NCI-H2107 treated with DMSO at 0.1 percent for 48 hours (cell line): ENCODE measurements around the gene MRPS27.
"Not testable (repeated sequence)": the region's sequence is repeated elsewhere in the genome, so short reads cannot be mapped to it uniquely, and the experiment has no call there.

Source experiments
- DNase-seq: peaks from one replicate; lab custom pipeline; 2025; ENCODE audit not compliant: unreplicated experiment; lab: John Stamatoyannopoulos, UW

Gene MRPS27

GRCh38 chr5:72326306-72326649 is 6.2 kb upstream of the MRPS27 start:
- DNase-seq, result no peak

DNA sequence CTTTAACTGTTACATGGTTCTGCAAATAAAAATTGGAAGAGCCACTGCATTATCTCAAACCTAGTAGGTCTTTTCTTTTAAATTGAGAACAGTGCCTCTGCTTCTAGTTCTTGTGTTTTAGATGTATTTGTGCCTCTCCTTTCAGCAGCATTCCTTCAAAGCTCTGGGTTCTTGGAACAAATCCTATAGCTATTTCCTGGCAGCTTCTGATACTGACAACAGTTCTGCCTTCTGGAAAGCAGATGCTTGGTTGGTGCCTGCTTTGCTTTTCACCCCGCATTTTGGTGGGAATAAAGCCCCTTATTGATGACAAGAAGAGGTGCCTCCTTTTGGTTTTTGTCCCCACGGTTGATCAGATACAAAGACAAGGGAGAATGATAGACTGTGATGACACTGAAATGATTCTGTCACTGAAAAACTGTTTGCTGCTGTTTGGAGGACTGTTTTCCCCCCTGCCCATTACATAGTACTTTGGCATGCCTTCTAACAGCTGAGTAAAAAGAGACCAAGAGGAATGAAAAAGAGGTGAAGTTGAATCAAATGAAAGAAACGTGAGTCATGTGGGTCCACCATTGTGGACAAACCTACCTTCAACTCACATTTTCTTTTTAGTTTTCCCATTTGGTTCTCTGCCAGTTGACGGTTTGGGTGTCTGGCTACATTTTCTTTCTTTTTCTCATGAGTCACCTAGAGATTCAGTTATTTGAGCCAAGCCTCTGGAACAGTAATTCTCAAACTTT is 5.7 kb upstream of the MRPS27 start:
- DNase-seq, result no peak

- no peak for DNase-seq
Measured at GRCh38 chr5:72324189-72324825, 4.3 kb upstream of the MRPS27 start.

DNA sequence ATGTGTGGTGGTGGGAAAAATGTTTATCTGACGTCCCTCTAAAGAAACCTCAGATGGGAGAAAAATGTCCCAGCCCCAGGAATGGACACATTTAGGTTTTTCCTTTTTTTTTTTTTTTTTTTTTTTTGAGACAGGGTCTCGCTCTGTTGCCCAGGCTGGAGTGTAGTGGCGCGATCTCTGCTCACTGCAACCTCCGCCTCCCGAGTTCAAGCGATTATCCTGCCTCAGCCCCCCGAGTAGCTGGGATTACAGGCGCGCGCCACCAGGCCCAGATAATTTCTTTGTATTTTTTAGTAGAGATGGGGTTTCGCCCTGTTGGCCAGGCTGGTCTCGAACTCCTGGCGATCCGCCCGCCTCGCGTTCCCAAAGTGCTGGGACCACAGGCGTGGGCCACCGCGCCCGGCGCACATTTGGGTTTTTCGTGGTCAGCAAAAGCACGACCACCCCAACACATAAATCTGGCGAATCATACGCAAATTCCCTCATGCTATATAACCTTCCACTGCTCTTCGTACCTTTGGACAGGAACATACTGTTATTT is 535 bp downstream of the MRPS27 start:
- not testable (repeated sequence) for DNase-seq

- DNase-seq, result peak; percentile 9
Measured at GRCh38 chr5:72314571-72315172, 5.4 kb downstream of the MRPS27 start.

DNA sequence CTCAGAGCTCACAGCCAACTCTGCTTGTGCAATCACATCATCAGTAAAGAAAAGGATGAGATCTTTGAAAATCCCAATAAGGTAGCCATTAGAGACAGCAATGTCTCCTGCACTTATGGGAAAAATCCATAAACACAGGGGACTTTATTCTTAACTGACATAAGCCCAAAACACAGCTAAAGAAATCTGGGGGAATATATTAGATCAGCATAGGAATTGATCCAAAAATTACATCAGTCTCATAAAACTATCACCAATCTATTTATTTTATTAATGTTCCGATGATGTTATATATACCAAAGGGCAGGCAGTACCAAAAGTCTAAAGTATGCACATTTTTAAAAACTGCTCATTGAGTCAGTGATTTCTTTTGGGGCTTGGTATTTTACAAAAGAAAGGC is 6.9 kb downstream of the MRPS27 start:
- no peak for DNase-seq

DNA sequence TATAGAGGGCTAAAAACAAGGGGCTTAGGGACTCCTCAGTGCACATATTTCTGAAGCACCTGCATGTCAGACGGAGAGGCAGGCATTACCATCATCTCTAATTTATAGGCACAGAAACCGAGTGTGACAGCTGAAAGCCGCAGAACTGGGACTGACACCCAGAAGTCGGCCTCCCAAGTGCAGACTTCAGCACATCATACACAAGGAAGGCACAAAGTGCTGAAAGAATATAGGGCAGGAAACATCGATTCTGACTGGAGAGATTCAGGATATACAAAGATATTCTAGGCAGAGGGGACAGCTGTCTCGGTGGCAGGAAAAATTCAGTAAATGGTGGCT is 11.2 kb downstream of the MRPS27 start:
- DNase-seq, result no peak

- DNase-seq, result peak; percentile 62
Measured at GRCh38 chr5:72307968-72308852, 11.8 kb downstream of the MRPS27 start.

DNA sequence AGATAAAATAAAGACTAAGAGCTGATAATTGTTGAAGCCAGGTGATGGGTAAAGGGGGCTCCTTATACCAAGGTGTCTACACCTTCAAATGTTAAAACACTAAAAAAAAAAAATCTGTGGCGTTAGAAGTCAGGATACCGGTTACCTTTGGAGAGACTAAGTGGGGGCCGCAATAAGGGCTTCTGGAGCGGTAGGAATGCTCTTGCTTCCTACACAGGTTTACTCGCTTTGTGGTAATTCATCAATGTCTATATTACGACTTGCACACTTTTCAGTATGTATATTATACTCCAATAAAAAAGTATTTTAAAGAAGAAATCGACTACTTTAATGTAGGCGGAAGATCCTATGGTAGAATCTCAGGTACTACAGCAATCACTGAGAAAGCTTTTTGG is 12.5 kb downstream of the MRPS27 start:
- DNase-seq, result peak; percentile 20

DNA sequence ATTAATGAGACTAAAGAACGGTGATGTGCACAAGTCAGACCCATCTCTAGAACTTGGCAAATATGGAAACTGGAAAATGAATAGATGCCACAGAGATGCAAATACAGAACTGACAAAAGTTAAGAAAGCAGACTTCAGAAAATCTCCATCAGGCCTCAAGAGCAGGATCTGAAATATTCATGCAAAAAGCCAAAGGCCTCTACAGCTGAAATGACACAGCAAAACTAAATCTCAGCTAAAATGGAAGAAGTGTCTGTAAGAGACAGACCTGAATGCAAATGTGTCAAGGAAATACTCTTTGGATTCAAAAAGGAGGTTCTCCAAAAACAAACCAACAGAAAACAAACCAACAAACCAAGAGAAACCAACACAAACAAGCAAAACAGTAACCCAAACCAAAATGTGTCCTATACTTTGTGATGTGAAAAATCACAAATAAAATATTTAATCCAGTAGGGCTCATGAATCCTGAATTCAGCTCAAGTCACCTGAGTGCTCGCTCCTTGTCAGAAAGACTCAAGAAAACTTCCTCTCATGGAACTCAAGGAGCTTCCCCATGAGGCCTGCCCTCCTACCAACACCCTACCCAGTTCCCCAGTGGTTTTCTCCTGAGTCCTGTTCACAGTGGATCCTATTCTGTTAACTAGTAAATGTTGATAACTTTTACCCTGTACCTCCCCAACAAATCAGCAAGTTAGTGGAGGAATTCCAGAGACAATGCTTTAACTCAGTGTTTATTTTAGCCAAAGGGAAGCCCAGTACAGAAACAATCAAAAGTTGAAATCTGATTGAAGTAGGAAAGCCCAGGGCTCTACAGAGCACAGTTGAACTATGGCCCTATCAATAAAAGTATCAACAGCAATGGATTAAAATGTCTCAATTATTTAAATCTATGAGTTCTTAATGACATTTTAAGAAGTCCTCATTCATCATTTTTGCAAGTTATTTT is 14.6 kb downstream of the MRPS27 start:
- DNase-seq, result no peak

GRCh38 chr5:72302171-72302570 is 17.9 kb downstream of the MRPS27 start:
- no peak for DNase-seq

DNA sequence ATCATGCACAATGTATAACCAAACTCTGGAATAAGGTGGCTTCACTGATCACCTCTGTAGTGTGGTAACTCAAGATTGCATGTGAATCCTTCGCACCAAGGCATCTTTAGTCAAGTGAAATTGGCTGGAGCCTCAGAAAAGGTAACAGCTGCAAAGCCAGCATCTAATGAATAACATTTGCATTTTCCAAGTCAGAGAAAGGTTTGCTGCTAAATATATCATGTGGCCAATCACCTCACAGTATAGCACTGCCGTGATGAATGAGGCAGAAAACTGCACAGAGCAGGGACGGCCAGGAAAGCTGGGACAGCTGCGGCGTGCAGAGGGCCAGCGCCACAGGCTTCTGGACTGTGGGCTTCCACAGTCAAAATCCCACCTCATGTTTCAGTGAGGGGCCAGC is 18.5 kb downstream of the MRPS27 start:
- no peak for DNase-seq

DNA sequence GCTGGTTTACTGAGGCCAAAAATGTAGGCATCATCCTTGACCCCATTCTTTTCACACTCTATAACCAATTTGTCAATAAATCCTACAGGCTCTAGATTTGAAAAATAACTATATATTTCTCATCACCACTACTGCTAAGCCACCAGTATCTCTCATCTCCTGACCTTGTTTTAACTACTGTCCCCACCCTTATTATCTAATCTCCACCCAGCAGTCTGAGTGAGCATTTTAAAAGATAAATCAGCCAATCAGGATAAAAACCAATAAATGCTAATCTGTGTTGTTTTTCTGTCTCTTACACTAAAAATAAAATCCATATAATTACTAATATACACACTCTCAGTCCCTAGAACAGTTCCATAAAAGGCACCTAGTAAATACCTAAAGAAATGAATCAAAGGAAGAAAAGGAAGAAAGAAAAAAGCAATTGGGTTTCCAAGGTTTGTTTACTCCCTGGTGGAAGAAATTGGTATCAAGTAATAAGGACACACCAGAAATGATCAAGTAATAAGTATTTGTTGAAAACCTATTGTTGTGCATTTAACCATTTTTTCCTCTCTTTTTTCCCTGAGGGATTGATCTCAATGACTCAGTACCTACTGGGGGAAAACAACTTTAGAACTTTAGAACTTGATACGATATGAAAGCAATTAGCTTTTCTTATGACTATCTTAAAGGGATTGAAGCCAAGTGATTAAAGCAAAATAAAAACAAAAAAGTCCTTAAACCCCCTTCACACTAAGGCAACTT is 19.3 kb downstream of the MRPS27 start:
- no peak for DNase-seq

- no peak for DNase-seq
Measured at GRCh38 chr5:72298711-72299110, 21.3 kb downstream of the MRPS27 start.

DNA sequence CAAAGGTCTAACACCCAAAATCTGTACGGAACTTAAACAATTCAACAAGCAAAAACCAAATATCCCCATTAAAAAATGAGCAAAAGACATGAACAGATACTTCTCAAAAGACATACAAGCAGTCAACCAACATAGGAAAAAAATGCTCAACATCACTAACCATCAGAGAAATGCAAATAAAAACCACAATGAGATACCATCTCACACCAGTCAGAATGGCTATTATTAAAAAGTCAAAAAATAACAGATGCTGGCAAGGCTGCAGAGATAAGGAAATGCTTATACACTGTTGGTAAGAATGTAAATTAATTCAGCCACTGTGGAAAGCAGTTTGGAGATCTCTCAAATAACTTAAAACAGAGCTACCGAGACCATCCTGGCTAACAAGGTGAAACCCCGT is 21.9 kb downstream of the MRPS27 start:
- not testable (repeated sequence) for DNase-seq

GRCh38 chr5:72296256-72296655 is 23.8 kb downstream of the MRPS27 start:
- DNase-seq, result no peak

DNA sequence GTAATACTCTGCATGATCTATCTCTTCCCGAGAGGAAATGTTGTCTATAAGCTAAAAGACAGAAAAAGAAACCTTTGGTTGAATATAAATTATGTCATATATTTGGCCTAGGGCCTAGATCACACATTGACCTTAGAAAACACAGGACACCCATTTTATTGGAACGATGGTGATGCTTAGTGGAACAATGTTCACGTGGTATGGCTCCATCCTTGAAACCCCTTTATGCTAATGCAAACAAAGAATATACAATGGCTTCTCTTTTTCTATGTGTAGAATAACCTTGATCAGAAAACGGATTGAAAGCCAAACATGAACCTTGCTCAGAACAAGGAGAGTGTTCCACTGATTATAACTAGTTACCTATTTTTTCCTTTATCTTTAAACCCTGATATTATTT is 24.5 kb downstream of the MRPS27 start:
- no peak for DNase-seq

- no peak for DNase-seq
Measured at GRCh38 chr5:72294473-72294872, 25.6 kb downstream of the MRPS27 start.

GRCh38 chr5:72293495-72294055 is 26.5 kb downstream of the MRPS27 start:
- DNase-seq, result no peak
